Measurements from ENCODE around the gene GSTM2. TPM values are rescaled to one million over a fixed set of nuclear protein-coding genes. Genes with fewer than 3 reads are reported as not detected.

The GSTM2 gene
- total RNA-seq, 2 experiments from 2014 or later = 0.38 to 0.76 TPM

- peaks cover 53% of the 10 kb centered on the region for H3K4me1 ChIP-seq (ENCODE audit: insufficient read depth, low read length, poor library complexity, severe bottlenecking)
- no peaks in the 10 kb centered on the region for H3K9me2 ChIP-seq (ENCODE audit: insufficient read depth, low read length)
- peaks cover 35% of the 10 kb centered on the region for H3K79me2 ChIP-seq (ENCODE audit: insufficient read depth, low read depth, low read length)
- BruUV-seq (replicated peaks) = no TSS peak
- no peaks in the 10 kb centered on the region for H3K9me3 ChIP-seq (ENCODE audit: low read length)
- H4K20me1 ChIP-seq (ENCODE audit: insufficient read depth, low read length) = 0 out of 2 replicates have a peak, but pooled peaks cover 5% of the 10 kb centered on the region
- ChIA-PET CTCF (ENCODE audit: unreplicated experiment) (no interaction called here), POLR2A (no interaction called here)
- no peak for DNase-seq (ENCODE audit: low spot score)
- H2AFZ ChIP-seq (ENCODE audit: low read length) = no peak overlapping the region
- peak overlapping the region; percentile 92 for H3K4me3 ChIP-seq (ENCODE audit: low read depth, low read length, poor library complexity, severe bottlenecking)
- H3K27ac ChIP-seq (ENCODE audit: low read depth, low read length, poor library complexity, severe bottlenecking) = no peak overlapping the region
- peak overlapping the region; percentile 97 for H3K4me2 ChIP-seq (ENCODE audit: low read length)
- H3K36me3 ChIP-seq (ENCODE audit: insufficient read depth, low read length) = 0 out of 2 replicates have a peak, but pooled peaks cover 3% of the 10 kb centered on the region
- TF ChIP-seq CTCF (conservative IDR thresholded peaks at IDR 0.05; ENCODE audit: low read length) (no peak), EZH2phosphoT487 (IDR thresholded peaks at IDR 0.05; ENCODE audit: borderline replicate concordance, low read depth, low read length) (no peak)
- intact Hi-C loops (cut with micrococcal nuclease; ENCODE audit: unreplicated experiment) = loop anchor here (5.0 kb wide), 1 partner anchor 130 kb away; the partner anchor contains the start of gene CYB561D1
Observed at GRCh38 chr1:109622137-109622892, 45.5 kb upstream of the GSTM2 start.

GRCh38 chr1:109622895-109623294, 45.0 kb upstream of the GSTM2 start:
- peaks cover 53% of the 10 kb centered on the region for H3K4me1 ChIP-seq (ENCODE audit: insufficient read depth, low read length, poor library complexity, severe bottlenecking)
- H3K9me3 ChIP-seq (ENCODE audit: low read length) = no peaks in the 10 kb centered on the region
- peaks cover 35% of the 10 kb centered on the region for H3K79me2 ChIP-seq (ENCODE audit: insufficient read depth, low read depth, low read length)
- no peak overlapping the region for H2AFZ ChIP-seq (ENCODE audit: low read length)
- no peak overlapping the region for H3K27ac ChIP-seq (ENCODE audit: low read depth, low read length, poor library complexity, severe bottlenecking)
- DNase-seq (ENCODE audit: low spot score) = no peak
- H3K4me3 ChIP-seq (ENCODE audit: low read depth, low read length, poor library complexity, severe bottlenecking) = no peak overlapping the region
- peaks cover 9% of the 10 kb centered on the region; the same call in 1 of the 2 replicates for H3K36me3 ChIP-seq (ENCODE audit: insufficient read depth, low read length)
- CTCF ChIA-PET (ENCODE audit: unreplicated experiment) = interaction anchor here (2.2 kb wide), 1 partner anchor 17 kb away, joined by 7 read pairs; no protein-coding TSS in a partner anchor
- TF ChIP-seq EZH2phosphoT487 (IDR thresholded peaks at IDR 0.05; ENCODE audit: borderline replicate concordance, low read depth, low read length) = no peak
- no peak for TF ChIP-seq CTCF (conservative IDR thresholded peaks at IDR 0.05; ENCODE audit: low read length)
- 0 out of 2 replicates have a peak, but pooled peaks cover 5% of the 10 kb centered on the region for H4K20me1 ChIP-seq (ENCODE audit: insufficient read depth, low read length)
- no TSS peak for BruUV-seq (replicated peaks)
- no peaks in the 10 kb centered on the region for H3K9me2 ChIP-seq (ENCODE audit: insufficient read depth, low read length)
- intact Hi-C loops (cut with micrococcal nuclease; ENCODE audit: unreplicated experiment) = loop anchor here (5.0 kb wide), 1 partner anchor 131 kb away; the partner anchor contains the start of gene CYB561D1
- POLR2A ChIA-PET = interaction anchor here (0.5 to 0.7 kb wide), 2 partner anchors 21 to 288 kb away, joined by 3 to 4 read pairs; no protein-coding TSS in a partner anchor
- peak overlapping the region; percentile 97 for H3K4me2 ChIP-seq (ENCODE audit: low read length)
